Measurements from ENCODE around the gene MKS1. TPM values are rescaled to one million over a fixed set of nuclear protein-coding genes. Genes with fewer than 3 reads are reported as not detected.

Gene MKS1
- polyA plus RNA-seq, 3 donors = 4.2 to 7.6 (median 5.0) TPM

DNA sequence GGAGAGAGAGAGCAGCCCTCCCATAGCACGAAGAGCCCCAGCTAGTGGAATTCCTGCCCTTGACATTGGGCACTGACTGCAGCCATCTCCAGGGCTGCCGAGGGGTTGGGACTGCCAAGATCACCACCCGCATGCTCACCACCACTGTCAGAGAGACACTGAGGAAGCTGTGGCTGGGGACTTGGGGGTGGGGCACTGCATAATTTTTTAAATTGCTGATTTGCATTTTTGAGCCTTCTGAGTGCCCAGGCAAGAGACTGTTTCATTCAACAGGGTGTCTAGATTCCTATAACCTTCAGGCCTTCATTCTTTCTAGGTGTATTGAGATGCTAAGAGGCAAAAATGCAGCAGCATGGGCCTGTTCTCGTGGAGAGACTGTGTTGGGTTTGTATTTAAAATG lies 35.5 kb downstream of the MKS1 start:
- Mint-ChIP-seq H3K27me3 (ENCODE audit: low read depth in 3 of 3) (peaks cover 1 to 9% (median 8%) of the 10 kb centered on the region in 3 donors), H3K4me3 (no peak overlapping the region), H3K27ac (no peak overlapping the region), H3K9me3 (peaks cover 0 to 2% (median 0%) of the 10 kb centered on the region in 7 donors), H3K36me3 (no peaks in the 10 kb centered on the region), H3K4me1 (peaks cover 18% of the 10 kb centered on the region)
- H3K4me3 ChIP-seq (replicated peaks in 1 of 3; ENCODE audit: low read depth in 2 of 3, low read length in 3 of 3) = no peak overlapping the region
- H2AFZ ChIP-seq (ENCODE audit: insufficient read depth, low read depth, low read length, poor library complexity, severe bottlenecking) = no peak overlapping the region
- no peaks in the 10 kb centered on the region for H3K79me2 ChIP-seq (ENCODE audit: insufficient read depth, low read length)
- no peaks in the 10 kb centered on the region for H4K20me1 ChIP-seq (ENCODE audit: insufficient read depth, low read length)
- no peak overlapping the region for H3K4me2 ChIP-seq (replicated peaks; ENCODE audit: extremely low read depth, low read length, poor library complexity, severe bottlenecking)
- H3K27me3 ChIP-seq (ENCODE audit: control insufficient read depth in 2 of 2, insufficient read depth in 2 of 2, low read length in 2 of 2) = no peaks in the 10 kb centered on the region
- H3K36me3 ChIP-seq (replicated peaks in 1 of 2; ENCODE audit: control insufficient read depth in 1 of 2, insufficient read depth in 2 of 2, low read length in 2 of 2) = no peaks in the 10 kb centered on the region
- no peak for DNase-seq
- TF ChIP-seq, protein P1, sequence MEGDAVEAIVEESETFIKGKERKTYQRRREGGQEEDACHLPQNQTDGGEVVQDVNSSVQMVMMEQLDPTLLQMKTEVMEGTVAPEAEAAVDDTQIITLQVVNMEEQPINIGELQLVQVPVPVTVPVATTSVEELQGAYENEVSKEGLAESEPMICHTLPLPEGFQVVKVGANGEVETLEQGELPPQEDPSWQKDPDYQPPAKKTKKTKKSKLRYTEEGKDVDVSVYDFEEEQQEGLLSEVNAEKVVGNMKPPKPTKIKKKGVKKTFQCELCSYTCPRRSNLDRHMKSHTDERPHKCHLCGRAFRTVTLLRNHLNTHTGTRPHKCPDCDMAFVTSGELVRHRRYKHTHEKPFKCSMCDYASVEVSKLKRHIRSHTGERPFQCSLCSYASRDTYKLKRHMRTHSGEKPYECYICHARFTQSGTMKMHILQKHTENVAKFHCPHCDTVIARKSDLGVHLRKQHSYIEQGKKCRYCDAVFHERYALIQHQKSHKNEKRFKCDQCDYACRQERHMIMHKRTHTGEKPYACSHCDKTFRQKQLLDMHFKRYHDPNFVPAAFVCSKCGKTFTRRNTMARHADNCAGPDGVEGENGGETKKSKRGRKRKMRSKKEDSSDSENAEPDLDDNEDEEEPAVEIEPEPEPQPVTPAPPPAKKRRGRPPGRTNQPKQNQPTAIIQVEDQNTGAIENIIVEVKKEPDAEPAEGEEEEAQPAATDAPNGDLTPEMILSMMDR (IDR thresholded peaks at IDR 0.05) = no peak
- intact Hi-C loops (cut with micrococcal nuclease) = no loop called here
- H3K9me3 ChIP-seq (replicated peaks in 1 of 2; ENCODE audit: control insufficient read depth in 1 of 2, insufficient read depth in 1 of 2, low read length in 2 of 2) = no peaks in the 10 kb centered on the region
- no peak overlapping the region for H3K27ac ChIP-seq (ENCODE audit: low read depth in 1 of 2, low read length in 2 of 2)
- no peak overlapping the region for H3K9ac ChIP-seq (ENCODE audit: insufficient read depth, low read length, poor library complexity, severe bottlenecking)
- H3K4me1 ChIP-seq (ENCODE audit: control insufficient read depth in 1 of 2, insufficient read depth in 2 of 2, low read length in 2 of 2) = peaks cover 0 to 4% of the 10 kb centered on the region in 2 donors
- WGBS (ENCODE audit: insufficient coverage) = 92% methylated on average over 4 of the region's 4 CpGs

DNA sequence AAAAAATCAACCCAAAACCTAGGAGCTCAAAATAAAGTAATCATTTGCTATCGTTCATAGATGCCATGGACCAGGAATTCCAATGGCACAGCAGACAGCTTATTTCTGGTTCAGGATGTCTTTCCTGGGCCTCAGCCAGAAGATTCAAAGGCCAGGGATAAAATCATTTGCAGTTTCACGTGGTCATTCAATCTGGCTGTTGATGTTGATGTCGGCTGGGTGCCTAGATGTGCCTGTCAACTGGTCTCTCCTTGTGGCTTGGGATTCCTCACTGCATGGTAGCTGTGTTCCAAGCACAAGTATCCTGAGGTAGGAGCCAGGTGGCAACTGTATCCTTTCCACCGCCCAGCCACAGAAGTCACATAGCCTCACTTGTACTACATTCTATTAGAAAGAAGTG lies 37.3 kb downstream of the MKS1 start:
- H3K79me2 ChIP-seq (ENCODE audit: insufficient read depth, low read length) = no peaks in the 10 kb centered on the region
- no peaks in the 10 kb centered on the region for H3K36me3 ChIP-seq (replicated peaks in 1 of 2; ENCODE audit: control insufficient read depth in 1 of 2, insufficient read depth in 2 of 2, low read length in 2 of 2)
- no peaks in the 10 kb centered on the region for H3K27me3 ChIP-seq (ENCODE audit: control insufficient read depth in 2 of 2, insufficient read depth in 2 of 2, low read length in 2 of 2)
- H3K27ac Mint-ChIP-seq = no peak overlapping the region
- no peak for DNase-seq
- H3K4me1 Mint-ChIP-seq = peaks cover 18% of the 10 kb centered on the region
- H3K9ac ChIP-seq (ENCODE audit: insufficient read depth, low read length, poor library complexity, severe bottlenecking) = no peak overlapping the region
- no peaks in the 10 kb centered on the region for H4K20me1 ChIP-seq (ENCODE audit: insufficient read depth, low read length)
- peaks cover 3 to 10% (median 6%) of the 10 kb centered on the region in 3 donors for H3K27me3 Mint-ChIP-seq (ENCODE audit: low read depth in 3 of 3)
- no peak overlapping the region for H3K4me2 ChIP-seq (replicated peaks; ENCODE audit: extremely low read depth, low read length, poor library complexity, severe bottlenecking)
- no peaks in the 10 kb centered on the region for H3K36me3 Mint-ChIP-seq
- 82% methylated on average over 3 of the region's 4 CpGs for WGBS (ENCODE audit: insufficient coverage)
- H3K4me1 ChIP-seq (ENCODE audit: control insufficient read depth in 1 of 2, insufficient read depth in 2 of 2, low read length in 2 of 2) = peaks cover 0 to 4% of the 10 kb centered on the region in 2 donors
- intact Hi-C loops (cut with micrococcal nuclease) = no loop called here
- no peak overlapping the region for H3K27ac ChIP-seq (ENCODE audit: low read depth in 1 of 2, low read length in 2 of 2)
- peaks cover 0 to 2% (median 0%) of the 10 kb centered on the region in 7 donors for H3K9me3 Mint-ChIP-seq
- no peak overlapping the region for H2AFZ ChIP-seq (ENCODE audit: insufficient read depth, low read depth, low read length, poor library complexity, severe bottlenecking)
- H3K4me3 ChIP-seq (replicated peaks in 1 of 3; ENCODE audit: low read depth in 2 of 3, low read length in 3 of 3) = no peak overlapping the region
- no peaks in the 10 kb centered on the region for H3K9me3 ChIP-seq (replicated peaks in 1 of 2; ENCODE audit: control insufficient read depth in 1 of 2, insufficient read depth in 1 of 2, low read length in 2 of 2)
- TF ChIP-seq, protein P1 (IDR thresholded peaks at IDR 0.05) = no peak
- no peak overlapping the region for H3K4me3 Mint-ChIP-seq

Data from CD14-positive monocyte (primary cell).